DOHH2 (cell line): ENCODE measurements around the gene INHA.

ENCODE experiments used
- CTCF ChIP-seq: fragments of 200-600 bp; sonication (generic); IDR thresholded peaks from one replicate; pipeline ENCODE4 v1.5.1; 2014; ENCODE audit warnings: antibody characterized with exemption, mild to moderate bottlenecking, low read depth, low read length; ENCODE audit not compliant: poor library complexity, severe bottlenecking
- EZH2phosphoT487 ChIP-seq: fragments of 200-600 bp; sonication (generic); IDR thresholded peaks from 2 replicates; pipeline ENCODE4 v1.6.1; 2017; ENCODE audit warnings: borderline replicate concordance, mild to moderate bottlenecking, antibody characterized with exemption, low read length, moderate library complexity, mixed read lengths

GRCh38 chr2:219616550-219616949 lies 44.4 kb downstream of the INHA start:
- TF ChIP-seq CTCF, result no peak
- TF ChIP-seq EZH2phosphoT487, result no peak
